Activated CD8-positive, alpha-beta memory T cell treated with anti-CD3 and anti-CD28 coated beads for 48 hours (primary cell): ENCODE results near the gene BCL11A.

Experiments used
- DNase-seq, 3 experiments: peaks; one replicate each; pipeline ENCODE4 v3.0.0-alpha.2; 2020; ENCODE audit warnings: low read depth in 2 of 3, low spot score in 2 of 3

Gene BCL11A

DNA sequence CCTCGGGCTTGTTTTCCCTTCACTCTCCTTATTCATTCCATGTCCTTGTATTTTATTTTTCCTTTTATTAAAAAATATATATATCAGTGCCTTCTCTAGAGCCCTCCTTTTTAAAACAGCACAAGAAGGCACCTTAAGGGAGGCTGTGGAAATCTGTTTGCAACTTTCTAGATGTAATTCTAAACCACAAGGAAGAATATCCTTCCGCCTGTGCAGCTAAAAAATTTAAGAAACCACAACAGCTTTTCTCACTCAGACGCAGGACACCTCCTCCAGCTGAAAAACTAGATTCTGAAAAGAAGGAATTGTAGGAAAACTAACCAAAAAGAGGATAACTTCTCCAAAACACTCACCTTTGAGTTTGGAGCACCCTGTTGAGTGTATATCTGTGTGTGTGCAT, 142.2 kb downstream of the BCL11A start:
- DNase-seq = no peak

DNA sequence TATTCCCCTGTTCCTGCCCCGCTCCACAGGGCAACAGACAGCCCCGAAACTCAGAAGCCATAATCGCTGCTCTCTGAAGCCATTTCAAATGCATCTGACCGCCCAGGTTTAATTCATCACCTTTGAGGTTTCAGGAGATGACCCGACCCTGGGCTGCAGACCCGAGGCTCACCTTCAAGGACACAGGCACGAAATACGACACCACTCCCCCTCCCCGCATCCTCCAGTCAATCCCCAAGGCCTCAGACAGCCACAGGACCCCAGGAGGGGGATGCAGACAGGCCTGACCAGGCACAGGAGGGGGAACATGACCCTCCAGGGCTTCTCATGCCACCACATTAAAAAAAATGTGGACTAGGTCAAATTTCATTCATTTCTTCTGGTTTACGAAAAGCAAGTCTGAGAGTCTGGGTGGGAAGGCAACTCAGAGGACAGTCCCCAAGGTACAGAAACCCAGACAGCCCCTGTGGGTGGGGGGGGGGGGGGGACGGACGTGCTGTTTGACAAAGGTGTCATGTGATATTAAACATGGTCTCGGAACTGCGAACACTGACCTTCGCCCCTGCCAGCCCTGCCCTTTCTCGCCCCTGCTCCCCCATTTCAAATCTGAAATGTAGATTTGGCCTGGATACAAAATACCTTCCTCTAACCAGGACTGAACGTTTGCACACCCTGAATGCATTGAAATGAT, 142.9 kb downstream of the BCL11A start:
- no peak for DNase-seq

DNA sequence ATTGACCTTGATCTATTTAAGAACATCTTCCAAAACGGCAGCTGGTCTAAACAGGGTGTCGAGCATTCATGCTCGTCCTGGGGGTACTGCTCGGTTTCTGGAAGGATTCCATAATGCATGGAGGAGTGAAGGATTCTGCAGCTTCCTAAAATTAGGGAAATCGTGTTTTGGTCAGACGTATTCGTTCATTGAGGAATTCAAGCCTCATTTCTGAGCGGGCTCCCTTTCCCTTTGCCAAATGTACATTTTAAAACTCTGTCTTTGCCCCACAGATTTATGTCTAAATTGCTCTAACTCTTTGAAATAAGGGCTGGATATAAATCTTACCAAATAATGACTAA, 144.0 kb downstream of the BCL11A start:
- no peak for DNase-seq

DNA sequence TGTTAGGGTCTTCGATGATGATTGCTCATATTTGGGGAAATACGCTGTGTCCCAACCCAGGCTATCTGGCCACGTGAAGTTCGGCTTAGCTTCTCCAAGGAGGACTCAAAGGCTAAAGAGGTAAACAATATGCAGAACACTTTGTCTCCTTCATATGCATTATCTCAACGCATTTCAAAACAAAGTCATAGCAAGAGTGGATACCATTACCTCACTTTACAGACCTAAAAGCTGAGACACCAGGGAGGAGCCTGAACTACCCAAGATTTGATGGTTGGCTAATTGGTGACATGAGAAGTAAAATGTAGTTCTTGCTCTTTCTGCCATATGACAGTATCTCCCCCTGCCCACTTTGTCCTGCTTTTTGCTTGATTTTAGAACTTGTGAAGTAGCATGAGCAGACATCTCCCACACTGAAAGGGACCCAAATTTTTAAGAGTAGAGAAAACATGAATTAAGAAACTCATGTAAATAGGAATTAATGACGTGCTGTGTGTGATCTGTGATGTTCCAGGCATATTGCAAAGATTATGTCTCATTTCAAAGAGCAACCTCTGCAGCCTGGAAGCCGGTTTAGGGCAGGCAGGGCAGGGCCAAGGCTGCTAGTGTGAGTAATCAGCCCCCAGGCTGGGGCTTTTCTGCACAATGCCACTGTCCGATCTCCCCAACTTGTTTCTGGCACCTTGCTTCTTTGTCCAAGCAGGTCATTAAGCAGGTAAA, 144.5 kb downstream of the BCL11A start:
- no peak for DNase-seq

DNA sequence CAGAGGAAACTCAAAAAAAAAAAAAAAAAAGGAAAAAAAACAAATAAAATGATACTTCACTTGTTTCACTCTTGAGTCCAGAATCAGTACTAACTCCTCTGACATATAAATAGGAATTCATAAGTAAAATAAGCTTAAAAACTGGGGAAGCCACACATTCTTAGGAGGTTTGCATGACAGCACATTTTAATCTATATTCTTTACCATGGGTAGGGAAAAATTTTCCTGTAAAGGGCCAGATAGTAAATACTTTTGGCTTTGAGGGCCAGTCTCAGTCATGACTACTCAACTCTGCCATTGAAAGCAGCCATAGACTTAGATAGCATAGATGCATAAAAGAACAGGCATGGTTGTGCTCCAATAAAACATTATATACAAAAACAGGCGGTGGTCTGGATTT, 145.2 kb downstream of the BCL11A start:
- no peak for DNase-seq

DNA sequence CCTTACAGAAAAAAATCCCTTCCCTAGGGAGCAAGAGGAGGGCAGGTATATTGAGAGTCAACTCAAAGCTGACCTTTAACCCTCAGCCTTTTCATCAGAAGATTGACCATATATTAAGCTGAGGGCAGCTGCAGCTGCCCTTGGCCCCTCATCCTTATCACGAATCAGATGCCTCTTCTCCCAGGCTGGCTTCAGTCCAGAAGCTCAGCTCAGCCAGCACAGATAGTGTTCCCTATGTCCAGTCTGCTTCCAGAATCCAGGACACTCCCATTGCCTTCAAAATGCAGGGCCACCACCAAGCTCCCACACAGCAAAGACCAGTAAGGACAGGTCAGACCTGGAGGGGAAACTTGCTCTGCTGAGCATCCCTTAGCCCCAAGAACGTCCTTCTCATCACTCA, 146.1 kb downstream of the BCL11A start:
- no peak for DNase-seq

DNA sequence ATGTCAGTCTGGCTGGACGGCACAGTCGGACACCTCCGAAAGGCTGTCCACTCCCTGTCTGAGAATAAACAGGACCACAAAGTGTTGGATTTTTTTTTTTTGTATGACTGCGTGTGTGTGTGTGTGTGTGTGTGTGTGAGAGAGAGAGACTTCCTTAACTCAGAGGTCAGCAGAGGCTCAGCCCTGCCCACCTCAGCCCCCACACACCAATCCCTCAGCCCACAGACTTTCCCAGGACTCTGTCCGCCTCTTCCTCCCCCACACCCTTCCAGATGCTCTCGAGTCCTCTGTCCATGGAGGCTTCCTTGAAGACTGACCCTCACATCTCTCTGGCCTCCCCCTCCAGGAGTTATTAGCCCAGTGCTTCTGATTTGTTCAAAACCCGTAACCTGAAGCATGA, 147.3 kb downstream of the BCL11A start:
- no peak for DNase-seq

DNA sequence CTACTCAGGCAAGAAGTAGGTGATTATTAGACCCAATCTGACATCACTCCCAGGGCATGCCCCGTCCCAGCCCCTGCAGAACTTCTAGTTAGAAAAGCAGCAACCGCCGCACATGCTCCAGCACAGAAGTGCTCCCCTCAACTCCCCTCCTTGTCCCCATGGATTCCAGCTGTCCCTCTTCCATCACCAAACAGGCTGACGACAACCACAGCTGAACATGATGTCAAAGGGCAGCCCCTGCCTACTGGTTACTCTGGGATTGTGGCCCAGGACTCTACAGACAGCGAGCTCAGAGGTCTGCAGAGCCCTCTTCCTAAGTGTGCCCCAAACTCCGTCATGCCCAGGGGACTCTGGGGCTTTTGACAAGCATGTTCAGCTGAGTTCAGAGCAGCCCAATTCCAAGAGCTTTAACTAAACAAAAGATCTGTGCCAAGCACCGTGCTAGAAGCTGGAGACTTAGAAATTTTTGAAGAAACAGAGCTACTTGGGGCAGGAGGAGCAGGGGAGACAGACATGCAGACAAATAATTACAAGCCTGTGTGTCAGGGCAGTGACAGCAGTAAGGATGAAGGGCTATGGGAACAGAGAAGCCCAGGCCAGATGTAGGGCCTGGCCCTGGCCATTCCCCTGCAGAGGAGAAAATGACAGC, 148.1 kb downstream of the BCL11A start:
- DNase-seq = no peak
